Osteocyte (in vitro differentiated cells): ENCODE data around the gene URM1. TPM values are rescaled to one million over a fixed set of nuclear protein-coding genes. Genes with fewer than 3 reads are reported as not detected.

ENCODE experiments used
- DNase-seq: peaks from one replicate; pipeline ENCODE4 v3.0.0; 2021; ENCODE audit warnings: mixed read lengths; ENCODE audit not compliant: unreplicated experiment; ENCODE audit errors: extremely low spot score
- H3K27ac Mint-ChIP-seq: one replicate; pipeline ENCODE4 v1.8.0; 2021; ENCODE audit warnings: mild to moderate bottlenecking, mixed read lengths; ENCODE audit not compliant: unreplicated experiment
- H3K27me3 Mint-ChIP-seq: one replicate; pipeline ENCODE4 v1.8.0; 2021; ENCODE audit warnings: mixed read lengths; ENCODE audit not compliant: unreplicated experiment
- H3K36me3 Mint-ChIP-seq: one replicate; pipeline ENCODE4 v1.8.0; 2021; ENCODE audit warnings: mixed read lengths; ENCODE audit not compliant: unreplicated experiment
- H3K4me1 Mint-ChIP-seq: one replicate; pipeline ENCODE4 v1.8.0; 2021; ENCODE audit warnings: mixed read lengths; ENCODE audit not compliant: unreplicated experiment
- H3K4me3 Mint-ChIP-seq: one replicate; pipeline ENCODE4 v1.8.0; 2021; ENCODE audit warnings: mild to moderate bottlenecking, moderate library complexity, mixed read lengths; ENCODE audit not compliant: unreplicated experiment
- H3K9me3 Mint-ChIP-seq: one replicate; pipeline ENCODE4 v1.8.0; 2021; ENCODE audit warnings: mixed read lengths; ENCODE audit not compliant: unreplicated experiment
- long read RNA-seq: library from polyadenylated mRNA; unstranded; transcript quantifications from one replicate; pipeline ENCODE4 v2.0.0, GENCODE V29; 2021
- total RNA-seq: library from RNA; stranded (reverse); gene quantifications from 2 replicates; pipeline ENCODE4 v1.2.1, GENCODE V29; 2021
- TF ChIP-seq, protein P1 (sequence below): fragments of 200-600 bp; sonication (generic); IDR thresholded peaks from 2 replicates; pipeline ENCODE4 v1.5.0; 2021; ENCODE audit warnings: antibody characterized with exemption, mild to moderate bottlenecking, moderate library complexity

URM1 gene
- 57.0 and 62.0 TPM in 2 replicates for total RNA-seq
- long read RNA-seq, partial matches to known transcripts = 0 of 5 reads
- long read RNA-seq, other reads (novel, unspliced or antisense) = 4 of 5 reads

DNA sequence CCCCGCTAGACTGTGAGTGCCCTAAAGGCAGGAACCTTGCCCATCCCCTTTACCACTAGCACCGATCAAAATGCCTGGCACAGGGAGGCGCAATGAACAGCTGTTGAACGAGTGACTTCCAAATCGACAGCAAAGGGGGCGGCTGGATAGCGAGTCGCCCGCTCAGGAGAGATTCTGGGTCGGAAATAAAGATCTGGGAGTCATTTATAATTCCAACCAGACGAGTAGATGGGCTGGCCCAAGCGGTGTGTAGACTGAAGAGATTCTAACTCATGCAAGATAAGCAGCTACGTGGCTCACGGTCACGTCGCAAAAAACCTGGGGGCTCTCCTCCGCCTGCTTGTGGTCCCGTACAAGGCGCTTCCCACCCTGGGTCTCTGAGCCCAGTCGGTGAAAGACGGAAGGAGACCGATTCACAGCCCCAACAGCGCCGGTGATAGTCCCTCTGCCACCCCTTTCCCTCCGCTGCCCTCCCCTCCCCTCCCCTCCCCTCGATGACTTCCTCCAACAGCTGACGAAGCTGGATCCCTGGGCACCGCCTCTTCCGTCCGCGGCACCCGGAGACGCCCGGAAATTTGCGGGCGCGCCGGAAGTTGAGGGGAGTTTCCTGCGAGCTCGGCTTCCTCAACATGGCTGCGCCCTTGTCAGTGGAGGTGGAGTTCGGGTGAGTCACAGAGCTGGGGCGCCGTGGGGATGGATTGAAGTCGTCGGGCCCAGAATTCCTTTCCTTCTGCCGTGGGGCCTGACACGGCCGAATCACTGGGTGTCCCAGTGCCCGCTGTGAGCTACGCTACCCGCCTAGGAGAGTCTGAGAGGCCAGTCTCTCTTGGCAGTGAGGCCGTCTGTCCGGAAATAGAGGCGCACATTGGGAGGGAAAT lies at the start of gene URM1:
Gene URM1 (plus strand): TSS at position 623 of the 878 bp plus-strand sequence. CDS start 7 bp downstream, at position 630.
- peak; percentile 97 for DNase-seq
- TF ChIP-seq, protein P1, sequence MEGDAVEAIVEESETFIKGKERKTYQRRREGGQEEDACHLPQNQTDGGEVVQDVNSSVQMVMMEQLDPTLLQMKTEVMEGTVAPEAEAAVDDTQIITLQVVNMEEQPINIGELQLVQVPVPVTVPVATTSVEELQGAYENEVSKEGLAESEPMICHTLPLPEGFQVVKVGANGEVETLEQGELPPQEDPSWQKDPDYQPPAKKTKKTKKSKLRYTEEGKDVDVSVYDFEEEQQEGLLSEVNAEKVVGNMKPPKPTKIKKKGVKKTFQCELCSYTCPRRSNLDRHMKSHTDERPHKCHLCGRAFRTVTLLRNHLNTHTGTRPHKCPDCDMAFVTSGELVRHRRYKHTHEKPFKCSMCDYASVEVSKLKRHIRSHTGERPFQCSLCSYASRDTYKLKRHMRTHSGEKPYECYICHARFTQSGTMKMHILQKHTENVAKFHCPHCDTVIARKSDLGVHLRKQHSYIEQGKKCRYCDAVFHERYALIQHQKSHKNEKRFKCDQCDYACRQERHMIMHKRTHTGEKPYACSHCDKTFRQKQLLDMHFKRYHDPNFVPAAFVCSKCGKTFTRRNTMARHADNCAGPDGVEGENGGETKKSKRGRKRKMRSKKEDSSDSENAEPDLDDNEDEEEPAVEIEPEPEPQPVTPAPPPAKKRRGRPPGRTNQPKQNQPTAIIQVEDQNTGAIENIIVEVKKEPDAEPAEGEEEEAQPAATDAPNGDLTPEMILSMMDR = peak; percentile 32
- H3K36me3 Mint-ChIP-seq = peaks cover 4% of the 10 kb centered on the region
- peak within 1 kb of the TSS; percentile 98 for H3K27ac Mint-ChIP-seq
- H3K9me3 Mint-ChIP-seq = no peaks in the 10 kb centered on the region
- H3K4me3 Mint-ChIP-seq = peak within 1 kb of the TSS; percentile 97
- H3K4me1 Mint-ChIP-seq = peaks cover 26% of the 10 kb centered on the region
- H3K27me3 Mint-ChIP-seq = no peaks in the 10 kb centered on the region

DNA sequence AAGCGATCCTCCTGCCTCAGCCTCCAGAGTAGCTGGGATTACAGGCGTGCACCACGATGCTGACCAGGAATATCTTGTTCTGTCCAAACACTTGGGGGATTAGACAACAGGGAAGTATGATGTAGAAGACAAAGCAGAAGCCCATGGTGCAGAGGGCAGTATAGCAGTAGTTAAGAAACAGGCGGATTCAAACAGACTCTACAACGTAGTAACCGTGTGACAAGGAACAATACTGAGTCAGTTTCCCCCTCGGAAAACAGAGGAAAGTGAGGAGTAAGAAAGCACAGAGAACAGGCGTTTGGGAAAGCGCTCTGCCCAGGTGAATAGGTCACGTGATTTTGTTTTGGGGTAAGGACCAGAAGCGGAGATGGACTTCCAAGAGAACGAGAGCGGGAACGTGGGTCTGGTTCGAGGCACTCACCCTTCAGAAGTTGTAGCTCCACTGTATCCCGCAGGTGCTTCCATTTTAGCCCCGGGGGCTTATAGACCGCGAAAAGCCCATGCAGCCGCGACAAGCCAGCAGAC lies 49.2 kb upstream of the URM1 start:
- peaks cover 9% of the 10 kb centered on the region for H3K36me3 Mint-ChIP-seq
- H3K4me1 Mint-ChIP-seq = peaks cover 18% of the 10 kb centered on the region
- peak overlapping the region; percentile 99 for H3K27ac Mint-ChIP-seq
- H3K27me3 Mint-ChIP-seq = no peaks in the 10 kb centered on the region
- H3K4me3 Mint-ChIP-seq = peak overlapping the region; percentile 91
- TF ChIP-seq, protein P1 = no peak
- no peak for DNase-seq
- H3K9me3 Mint-ChIP-seq = no peaks in the 10 kb centered on the region

DNA sequence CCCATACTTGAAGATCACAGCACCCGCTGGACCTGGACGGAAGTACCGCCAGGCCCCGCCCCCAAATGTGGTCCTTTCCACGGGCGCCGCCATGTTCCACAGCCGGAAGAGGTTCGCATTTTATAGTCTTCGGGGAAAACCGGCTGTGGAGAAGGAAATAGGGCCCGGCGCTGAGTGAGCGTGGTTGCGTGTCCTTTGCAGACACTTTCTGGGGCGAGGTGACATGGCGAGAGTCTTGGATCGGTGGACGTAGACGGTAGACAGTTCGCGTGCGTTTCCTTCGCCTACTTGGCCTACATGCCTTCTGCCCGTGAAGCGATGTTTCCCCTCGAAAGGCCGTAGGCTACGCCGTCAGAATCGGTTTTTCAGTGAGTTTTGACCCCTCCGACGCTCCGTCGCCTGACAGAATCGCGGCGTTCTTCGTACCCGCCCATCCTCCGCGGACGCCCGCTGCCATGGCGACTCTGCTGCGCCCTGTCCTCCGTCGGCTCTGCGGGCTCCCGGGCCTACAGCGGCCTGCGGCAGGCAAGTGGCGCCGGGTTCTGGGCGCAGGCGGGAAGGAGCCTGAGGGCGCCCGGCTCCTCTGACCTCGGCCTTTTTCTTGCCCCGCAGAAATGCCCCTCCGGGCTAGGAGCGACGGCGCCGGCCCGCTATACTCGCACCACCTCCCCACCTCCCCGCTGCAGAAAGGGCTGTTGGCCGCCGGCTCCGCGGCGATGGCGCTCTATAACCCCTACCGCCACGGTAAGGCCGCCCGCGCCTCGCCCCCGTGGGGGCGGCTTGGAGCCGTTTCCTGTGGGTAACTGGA lies 48.6 kb upstream of the URM1 start, which contains the start of the genes COQ4 and TRUB2:
Gene COQ4 (plus strand): TSS at position 436 of the 808 bp plus-strand sequence. CDS start 20 bp downstream, at position 456.
Gene TRUB2 (minus strand): TSS at position 44 of the 808 bp plus-strand sequence. CDS start 39 bp downstream, at position 5.
- Mint-ChIP-seq H3K9me3 (no peaks in the 10 kb centered on the region), H3K4me3 (peak within 1 kb of the TSS; percentile 91), H3K4me1 (peaks cover 18% of the 10 kb centered on the region), H3K27ac (peak within 1 kb of the TSS; percentile 99), H3K27me3 (no peaks in the 10 kb centered on the region), H3K36me3 (peaks cover 8% of the 10 kb centered on the region)
- TF ChIP-seq, protein P1 = no peak
- peak; percentile 97 for DNase-seq

DNA sequence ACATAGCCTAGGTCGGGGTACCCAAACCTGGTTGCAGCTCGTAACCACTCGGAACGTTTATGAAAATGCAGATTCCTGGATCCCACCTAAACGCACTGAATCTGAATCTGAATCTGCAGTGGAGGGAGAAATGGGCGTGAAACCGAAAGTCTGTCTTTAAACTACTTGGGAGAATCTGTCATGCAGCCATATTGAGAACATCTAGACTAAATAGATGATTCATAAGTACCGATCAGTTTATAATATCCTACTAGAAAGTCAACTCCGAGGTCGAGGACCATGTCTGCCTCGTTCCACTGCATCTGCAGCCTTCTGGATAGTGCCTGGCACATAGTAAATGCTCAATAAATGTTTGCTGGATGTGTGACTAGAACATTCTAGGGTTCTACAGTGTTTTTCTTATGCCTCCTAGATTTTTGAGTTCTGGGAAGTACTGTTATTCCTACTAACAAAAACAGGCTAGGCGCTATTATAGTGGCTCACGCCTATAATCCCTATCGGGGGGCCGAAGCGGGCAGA lies 47.9 kb upstream of the URM1 start:
- H3K36me3 Mint-ChIP-seq = peaks cover 11% of the 10 kb centered on the region
- H3K4me3 Mint-ChIP-seq = peak overlapping the region; percentile 91
- no peaks in the 10 kb centered on the region for H3K9me3 Mint-ChIP-seq
- no peak for DNase-seq
- H3K4me1 Mint-ChIP-seq = peaks cover 18% of the 10 kb centered on the region
- peak overlapping the region; percentile 99 for H3K27ac Mint-ChIP-seq
- TF ChIP-seq, protein P1 = no peak
- no peaks in the 10 kb centered on the region for H3K27me3 Mint-ChIP-seq
